GM10248 (cell line): ENCODE measurements around the gene RRP36.

Experiments
- CTCF ChIA-PET: fragments of 300-600 bp; sonication (Branson Sonifier 250); formaldehyde crosslinking; extraction: SDS; loops from one replicate; lab custom pipeline; 2021; ENCODE audit warnings: antibody characterized with exemption; lab: Yijun Ruan, JAX
- POLR2A ChIA-PET: fragments of 350-650 bp; sonication (Branson Sonifier 250); formaldehyde crosslinking; extraction: SDS; loops from one replicate; lab custom pipeline; 2020; ENCODE audit warnings: antibody characterized with exemption; lab: Yijun Ruan, JAX
- DNase-seq: peaks from one replicate; pipeline ENCODE4 v3.0.0; 2012; ENCODE audit errors: extremely low spot score
- TF ChIP-seq, protein P1 (sequence below): IDR thresholded peaks from 2 replicates; pipeline ENCODE4 v1.5.1; 2012; ENCODE audit warnings: mild to moderate bottlenecking, low read depth; ENCODE audit errors: extremely low read depth, missing control alignments, control extremely low read depth

Gene RRP36

DNA sequence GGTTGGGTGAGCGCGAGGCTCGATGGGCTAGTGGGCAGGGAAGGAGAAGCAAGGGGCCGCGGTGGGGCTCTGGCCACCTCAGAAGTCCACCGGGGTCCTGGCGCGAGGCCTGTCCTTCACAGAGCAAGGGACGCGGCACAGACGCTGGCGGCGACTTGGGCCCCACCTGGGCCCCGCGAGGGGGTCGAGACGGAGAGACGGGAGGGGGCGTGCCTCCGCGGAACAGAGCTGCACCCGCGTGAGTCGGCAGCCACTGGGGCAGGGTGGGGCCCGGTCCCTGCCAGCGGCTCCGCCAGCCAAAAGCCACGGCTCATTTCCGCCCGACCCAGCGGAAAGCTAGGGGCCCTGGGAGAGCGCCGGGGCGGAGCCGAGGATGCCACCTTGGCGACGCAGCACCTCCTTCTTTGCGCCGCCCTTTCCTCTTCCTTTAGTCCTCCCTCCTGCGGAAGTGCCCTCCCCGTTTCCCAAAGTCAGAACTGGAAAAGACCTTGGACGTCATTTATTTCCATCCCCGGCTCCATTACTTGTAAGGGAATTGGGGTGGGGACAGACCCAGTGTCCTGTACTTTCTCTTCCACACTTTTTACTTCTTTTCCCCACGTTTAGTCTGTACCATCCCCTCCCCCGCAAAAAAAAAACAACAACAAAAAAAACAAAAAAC is 32.3 kb downstream of the RRP36 start, which contains the start of gene CUL7:
Gene CUL7, minus strand, starts transcription at position 307 of the 661 bp plus-strand sequence. CDS start 1,063 bp downstream, outside the sequence.
- peak; percentile 96 for DNase-seq
- CTCF ChIA-PET = interaction anchor here (1.0 to 1.3 kb wide), 3 partner anchors 10 to 43 kb away, joined by 3 read pairs; partner anchors contain the start of gene RRP36
- POLR2A ChIA-PET = interaction anchor here (1.4 kb wide), 1 partner anchor 124 kb away, joined by 3 read pairs; no protein-coding TSS in a partner anchor
- TF ChIP-seq, protein P1, sequence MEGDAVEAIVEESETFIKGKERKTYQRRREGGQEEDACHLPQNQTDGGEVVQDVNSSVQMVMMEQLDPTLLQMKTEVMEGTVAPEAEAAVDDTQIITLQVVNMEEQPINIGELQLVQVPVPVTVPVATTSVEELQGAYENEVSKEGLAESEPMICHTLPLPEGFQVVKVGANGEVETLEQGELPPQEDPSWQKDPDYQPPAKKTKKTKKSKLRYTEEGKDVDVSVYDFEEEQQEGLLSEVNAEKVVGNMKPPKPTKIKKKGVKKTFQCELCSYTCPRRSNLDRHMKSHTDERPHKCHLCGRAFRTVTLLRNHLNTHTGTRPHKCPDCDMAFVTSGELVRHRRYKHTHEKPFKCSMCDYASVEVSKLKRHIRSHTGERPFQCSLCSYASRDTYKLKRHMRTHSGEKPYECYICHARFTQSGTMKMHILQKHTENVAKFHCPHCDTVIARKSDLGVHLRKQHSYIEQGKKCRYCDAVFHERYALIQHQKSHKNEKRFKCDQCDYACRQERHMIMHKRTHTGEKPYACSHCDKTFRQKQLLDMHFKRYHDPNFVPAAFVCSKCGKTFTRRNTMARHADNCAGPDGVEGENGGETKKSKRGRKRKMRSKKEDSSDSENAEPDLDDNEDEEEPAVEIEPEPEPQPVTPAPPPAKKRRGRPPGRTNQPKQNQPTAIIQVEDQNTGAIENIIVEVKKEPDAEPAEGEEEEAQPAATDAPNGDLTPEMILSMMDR = no peak

DNA sequence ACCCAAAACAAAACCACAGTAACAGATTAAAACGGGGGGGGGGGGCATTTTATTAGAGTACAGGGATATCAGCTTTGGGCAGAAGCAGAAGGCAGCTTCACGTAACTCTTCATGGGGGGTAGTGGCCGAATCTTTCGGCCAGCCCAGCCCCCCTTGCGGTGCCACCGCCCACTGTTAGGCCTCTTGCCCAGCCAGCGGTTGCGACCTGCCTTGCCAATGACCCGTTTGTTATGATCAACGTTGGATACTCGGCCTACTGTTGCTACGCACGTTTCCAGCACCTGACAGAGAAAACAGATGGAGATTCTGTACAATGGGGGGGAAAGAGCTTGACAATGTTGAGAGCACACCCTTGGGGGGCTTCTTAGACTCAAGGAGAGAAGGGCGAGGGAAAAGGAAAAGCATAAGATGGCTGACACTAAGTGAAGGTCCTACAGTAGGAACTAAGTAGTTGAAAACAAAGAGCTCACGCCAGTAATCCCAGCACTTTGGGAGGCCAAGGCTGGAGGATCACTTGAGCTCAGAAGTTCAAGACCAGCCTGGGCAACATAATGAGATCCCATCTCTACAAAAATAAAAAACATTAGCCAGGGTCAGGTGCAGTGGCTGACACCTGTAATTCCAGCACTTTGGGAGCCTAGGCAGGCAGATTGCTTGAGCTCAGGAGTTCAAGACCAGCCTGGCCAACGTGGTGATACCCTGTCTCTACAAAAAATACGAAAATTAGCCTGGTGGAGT is 33.0 kb downstream of the RRP36 start:
- ChIA-PET POLR2A (interaction anchor here (0.6 to 1.4 kb wide), 2 partner anchors 59 to 124 kb away, joined by 3 to 5 read pairs; no protein-coding TSS in a partner anchor), CTCF (interaction anchor here (0.7 to 2.0 kb wide), 5 partner anchors 11 to 118 kb away, joined by 3 to 5 read pairs (median 3); partner anchors contain the start of gene RRP36)
- TF ChIP-seq, protein P1 = no peak
- no peak for DNase-seq

DNA sequence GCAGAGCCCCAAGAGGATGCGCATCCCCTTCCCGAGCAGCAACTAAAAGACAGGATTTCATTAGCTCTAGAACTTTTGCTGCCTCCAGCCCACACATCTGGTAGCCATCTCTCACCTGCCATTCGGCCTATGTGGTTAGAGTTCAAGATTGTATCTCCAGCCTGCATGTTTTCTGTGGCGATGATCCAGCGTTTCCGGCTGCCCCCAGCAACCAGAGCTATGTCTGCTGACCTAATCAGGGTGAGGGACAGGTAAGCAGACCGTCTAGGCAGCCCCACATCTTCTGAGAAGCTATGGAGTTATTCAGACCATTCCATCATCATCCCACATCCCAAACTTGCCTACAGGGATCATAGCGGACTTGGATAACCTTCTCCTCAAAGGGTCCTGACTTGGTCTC is 34.5 kb downstream of the RRP36 start:
- DNase-seq = no peak
- CTCF ChIA-PET = interaction anchor here (1.5 to 2.0 kb wide), 2 partner anchors 59 to 88 kb away, joined by 3 to 5 read pairs; no protein-coding TSS in a partner anchor
- POLR2A ChIA-PET = no interaction called here
- TF ChIP-seq, protein P1 = no peak

DNA sequence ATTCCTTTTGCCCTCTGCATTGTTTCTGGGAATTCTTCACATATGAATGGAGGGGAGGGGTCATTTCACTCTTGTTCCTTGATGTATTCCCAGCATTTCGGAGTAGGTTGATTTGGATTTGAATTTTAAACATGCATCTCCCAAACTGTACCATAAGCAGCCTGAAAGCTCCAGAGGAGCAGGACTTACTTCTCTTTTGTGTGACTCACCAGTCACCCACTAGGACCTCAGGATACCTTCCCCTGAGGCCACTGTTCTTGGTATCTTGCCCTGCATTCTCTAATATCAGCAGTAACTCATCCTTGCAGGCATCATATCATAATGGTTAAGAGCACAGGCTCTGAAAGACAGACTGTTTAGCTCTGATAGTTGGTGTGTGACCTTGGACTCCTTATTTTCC is 37.1 kb downstream of the RRP36 start:
- TF ChIP-seq, protein P1 = no peak
- POLR2A ChIA-PET = interaction anchor here (1.1 kb wide), 1 partner anchor 10 kb away, joined by 5 read pairs; no protein-coding TSS in a partner anchor
- DNase-seq = no peak
- CTCF ChIA-PET = interaction anchor here (1.1 to 2.0 kb wide), 2 partner anchors 48 to 85 kb away, joined by 3 to 5 read pairs; no protein-coding TSS in a partner anchor

DNA sequence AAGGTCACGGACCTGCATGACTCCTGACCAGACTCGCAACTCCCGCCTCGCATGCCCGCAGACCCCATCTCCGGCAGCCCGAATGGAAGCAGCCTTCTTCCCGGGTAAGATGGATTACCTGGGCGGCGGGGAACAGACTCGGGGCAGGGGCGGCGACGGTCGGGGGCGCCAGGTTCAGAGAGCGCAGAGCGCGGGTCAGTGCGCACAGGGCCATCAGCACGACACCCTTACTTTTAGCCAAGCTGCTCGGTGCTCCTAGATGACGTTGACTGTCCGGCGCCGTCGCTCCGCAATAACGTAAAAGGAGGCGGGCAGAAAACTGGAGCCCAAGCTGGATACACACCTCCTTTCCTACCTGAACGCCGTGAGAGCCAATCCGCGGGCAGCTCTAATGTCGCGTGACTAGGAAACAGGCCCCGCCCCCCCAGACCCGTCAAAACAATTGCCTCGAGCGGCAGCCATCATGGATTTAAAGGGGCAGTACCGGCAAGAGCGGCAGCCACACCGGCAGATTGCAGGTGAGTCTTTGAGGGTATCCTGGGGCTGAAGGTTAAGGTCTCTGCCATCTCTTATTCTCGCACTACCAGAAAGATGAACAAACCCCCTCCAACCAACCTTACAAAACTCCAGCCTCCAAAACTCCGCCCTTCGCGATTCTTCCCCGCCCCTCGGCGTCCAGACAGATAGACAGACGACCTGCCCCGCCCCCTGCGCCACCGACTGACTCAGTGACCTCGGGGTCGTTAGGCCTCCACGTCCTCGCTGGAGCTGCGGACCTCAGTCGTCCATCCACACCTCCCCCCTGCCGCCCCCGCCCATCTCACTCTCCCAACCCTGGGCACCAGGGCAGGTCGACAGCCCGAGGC is 38.0 kb downstream of the RRP36 start, which contains the start of the genes KLC4 and MRPL2:
Gene KLC4, plus strand, starts transcription at position 464 of the 866 bp plus-strand sequence. CDS start 1,705 bp downstream, outside the sequence.
Gene MRPL2, minus strand, starts transcription at position 267 of the 866 bp plus-strand sequence. Its CDS starts 53 bp downstream, at position 214.
- TF ChIP-seq, protein P1 = no peak
- DNase-seq = peak; percentile 100
- CTCF ChIA-PET = interaction anchor here (1.1 to 2.0 kb wide), 3 partner anchors 25 to 84 kb away, joined by 3 to 5 read pairs (median 3); no protein-coding TSS in a partner anchor
- POLR2A ChIA-PET = interaction anchor here (1.1 kb wide), 1 partner anchor 11 kb away, joined by 5 read pairs; no protein-coding TSS in a partner anchor
